WTC11 (cell line): Measurements from ENCODE around the gene BEND5. TPM values are rescaled to one million over a fixed set of nuclear protein-coding genes. Genes with fewer than 3 reads are reported as not detected.

Experiments used
- ATAC-seq: fragments of 200-7000 bp; cut with Tn5 transposase; 2 replicates; pipeline ENCODE4 v1.10.0; 2021; ENCODE audit warnings: mild to moderate bottlenecking, moderate library complexity
- CTCF ChIA-PET: fragments of 300-600 bp; sonication (Branson Sonifier 250); formaldehyde crosslinking; loops from one replicate; lab custom pipeline; 2021; ENCODE audit warnings: antibody characterized with exemption; lab: Charles Lee
- POLR2A ChIA-PET: fragments of 350-600 bp; sonication (Branson Sonifier 250); formaldehyde crosslinking; loops from one replicate; lab custom pipeline; 2021; ENCODE audit warnings: antibody characterized with exemption; lab: Charles Lee
- DNase-seq: peaks from one replicate; pipeline ENCODE4 v3.0.0; 2021; ENCODE audit warnings: low spot score
- H3K27ac Mint-ChIP-seq: 2 replicates; pipeline ENCODE4 v1.8.0; 2021; ENCODE audit warnings: mixed read lengths
- H3K27me3 Mint-ChIP-seq: 2 replicates; pipeline ENCODE4 v1.8.0; 2021; ENCODE audit warnings: low read depth, mild to moderate bottlenecking, moderate library complexity, mixed read lengths
- H3K36me3 Mint-ChIP-seq: 2 replicates; pipeline ENCODE4 v1.8.0; 2021; ENCODE audit warnings: mixed read lengths
- H3K4me1 Mint-ChIP-seq: 2 replicates; pipeline ENCODE4 v1.8.0; 2022; ENCODE audit warnings: mixed read lengths
- H3K4me3 Mint-ChIP-seq: 2 replicates; pipeline ENCODE4 v1.8.0; 2021; ENCODE audit warnings: mild to moderate bottlenecking, moderate library complexity, mixed read lengths
- H3K9me3 Mint-ChIP-seq: 2 replicates; pipeline ENCODE4 v1.8.0; 2021; ENCODE audit warnings: mixed read lengths
- ATF2 ChIP-seq: sonication (generic); formaldehyde crosslinking; IDR thresholded peaks from 2 replicates; pipeline ENCODE4 v1.8.1; 2022; ENCODE audit warnings: low read depth, missing genetic modification reagents, borderline replicate concordance
- ATF3 ChIP-seq: sonication (generic); formaldehyde crosslinking; conservative IDR thresholded peaks from 2 replicates; pipeline ENCODE4 v1.8.1; 2022; ENCODE audit warnings: mild to moderate bottlenecking, missing genetic modification reagents
- E2F4 ChIP-seq: sonication (generic); formaldehyde crosslinking; IDR thresholded peaks from 2 replicates; pipeline ENCODE4 v1.8.1; 2022; ENCODE audit warnings: low read depth, mild to moderate bottlenecking, moderate library complexity, missing genetic modification reagents, borderline replicate concordance
- ERG ChIP-seq: fragments of 250-450 bp; sonication (Bioruptor Pico); IDR thresholded peaks from 2 replicates; pipeline ENCODE4 v1.8.0; 2021; ENCODE audit warnings: mild to moderate bottlenecking
- FOXJ3 ChIP-seq: sonication (generic); formaldehyde crosslinking; IDR thresholded peaks from 2 replicates; pipeline ENCODE4 v1.9.0; 2021; ENCODE audit warnings: missing genetic modification reagents, mild to moderate bottlenecking, borderline replicate concordance
- FOXP4 ChIP-seq: sonication (generic); formaldehyde crosslinking; IDR thresholded peaks from 2 replicates; pipeline ENCODE4 v1.8.0; 2022; ENCODE audit warnings: mild to moderate bottlenecking, missing genetic modification reagents
- HMGA2 ChIP-seq: fragments of 250-450 bp; sonication (Bioruptor Pico); IDR thresholded peaks from 2 replicates; pipeline ENCODE4 v1.4.0; 2021; ENCODE audit warnings: mild to moderate bottlenecking, moderate library complexity
- IRF2 ChIP-seq: sonication (generic); formaldehyde crosslinking; IDR thresholded peaks from 2 replicates; pipeline ENCODE4 v1.8.0; 2022; ENCODE audit warnings: low read depth, missing genetic modification reagents, borderline replicate concordance
- MLX ChIP-seq: sonication (generic); formaldehyde crosslinking; IDR thresholded peaks from 2 replicates; pipeline ENCODE4 v1.8.1; 2023; ENCODE audit warnings: mild to moderate bottlenecking, missing genetic modification reagents, moderate library complexity
- SP1 ChIP-seq: sonication (generic); formaldehyde crosslinking; conservative IDR thresholded peaks from 2 replicates; pipeline ENCODE4 v1.8.1; 2022; ENCODE audit warnings: missing genetic modification reagents
- STAT6 ChIP-seq: sonication (generic); formaldehyde crosslinking; conservative IDR thresholded peaks from 2 replicates; pipeline ENCODE4 v1.8.1; 2023; ENCODE audit warnings: mild to moderate bottlenecking, low read depth, missing genetic modification reagents, moderate library complexity
- TEAD4 ChIP-seq: sonication (generic); formaldehyde crosslinking; IDR thresholded peaks from 2 replicates; pipeline ENCODE4 v1.8.0; 2022; ENCODE audit warnings: mild to moderate bottlenecking, missing genetic modification reagents
- TP53 ChIP-seq: sonication (generic); formaldehyde crosslinking; IDR thresholded peaks from 2 replicates; pipeline ENCODE4 v1.8.1; 2023; ENCODE audit warnings: mild to moderate bottlenecking, missing genetic modification reagents
- ZMAT4 ChIP-seq: fragments of 250-450 bp; sonication (Bioruptor Pico); IDR thresholded peaks from 2 replicates; pipeline ENCODE4 v1.9.0; 2021; ENCODE audit warnings: mild to moderate bottlenecking
- ZNF416 ChIP-seq: fragments of 250-450 bp; sonication (Bioruptor Pico); IDR thresholded peaks from 2 replicates; pipeline ENCODE4 v1.9.0; 2021; ENCODE audit warnings: mild to moderate bottlenecking, inconsistent platforms
- ZNF425 ChIP-seq: fragments of 250-450 bp; sonication (Bioruptor Pico); conservative IDR thresholded peaks from 2 replicates; pipeline ENCODE4 v1.9.0; 2021; ENCODE audit warnings: mild to moderate bottlenecking
- ZNF671 ChIP-seq: fragments of 250-450 bp; sonication (Bioruptor Pico); IDR thresholded peaks from 2 replicates; pipeline ENCODE4 v1.8.0; 2021; ENCODE audit warnings: mild to moderate bottlenecking
- ZSCAN18 ChIP-seq: fragments of 250-450 bp; sonication (Bioruptor Pico); IDR thresholded peaks from 2 replicates; pipeline ENCODE4 v2.1.2; 2022; ENCODE audit warnings: mild to moderate bottlenecking, moderate library complexity
- total RNA-seq: library from RNA; stranded (reverse); gene quantifications from 3 replicates; pipeline ENCODE4 v1.2.3, GENCODE V29; 2021

Gene BEND5
- total RNA-seq, 1 experiment from 2014 or later, result 4.9 TPM

GRCh38 chr1:48718705-48719104 is 58.0 kb downstream of the BEND5 start (continued):
- TF ChIP-seq ZMAT4 (CRISPR knock-in tag), result no peak
- no peak for TF ChIP-seq TEAD4 (CRISPR knock-in tag)
- TF ChIP-seq MLX, result no peak

GRCh38 chr1:48718116-48718630 is 58.5 kb downstream of the BEND5 start:
- DNase-seq (no peak), ATAC-seq (peak; percentile 50; the same call in 1 of the 2 replicates)
- Mint-ChIP-seq H3K4me1 (no peaks in the 10 kb centered on the region), H3K27me3 (no peaks in the 10 kb centered on the region), H3K9me3 (no peaks in the 10 kb centered on the region), H3K27ac (no peak overlapping the region), H3K36me3 (no peaks in the 10 kb centered on the region), H3K4me3 (no peak overlapping the region)
- no peak for TF ChIP-seq FOXJ3 (CRISPR knock-in tag)
- TF ChIP-seq ATF3 (CRISPR knock-in tag), result no peak
- TF ChIP-seq ZNF425 (CRISPR knock-in tag), result no peak
- TF ChIP-seq ZNF416, result no peak
- POLR2A ChIA-PET, result no interaction called here
- CTCF ChIA-PET, result no interaction called here

- Mint-ChIP-seq H3K4me3 (no peak overlapping the region), H3K36me3 (no peaks in the 10 kb centered on the region), H3K9me3 (no peaks in the 10 kb centered on the region), H3K4me1 (no peaks in the 10 kb centered on the region), H3K27me3 (no peaks in the 10 kb centered on the region), H3K27ac (no peak overlapping the region)
- ATAC-seq, result no peak
- ChIA-PET POLR2A (no interaction called here), CTCF (no interaction called here)
- TF ChIP-seq E2F4, result no peak
- no peak for TF ChIP-seq FOXP4 (CRISPR knock-in tag)
- no peak for TF ChIP-seq ERG (CRISPR knock-in tag)
- TF ChIP-seq ATF2 (CRISPR knock-in tag), result no peak
- no peak for TF ChIP-seq ZSCAN18 (CRISPR knock-in tag)
- no peak for TF ChIP-seq IRF2 (CRISPR knock-in tag)
- no peak for TF ChIP-seq SP1
- TF ChIP-seq STAT6, result no peak
- no peak for TF ChIP-seq ZNF671
- no peak for TF ChIP-seq TP53
- TF ChIP-seq HMGA2 (CRISPR knock-in tag), result no peak
- DNase-seq, result no peak
These were observed 59.6 kb downstream of the BEND5 start for GRCh38 chr1:48717082-48717481.
